HG03045 (cell line): ENCODE measurements around the gene HOMER3.
"Not testable (repeated sequence)": the region's sequence is repeated elsewhere in the genome, so short reads cannot be mapped to it uniquely, and the experiment has no call there.

Source experiments
- ATAC-seq: cut with Tn5 transposase; IDR thresholded peaks from one replicate; pipeline ENCODE4 v1.9.1; 2021; ENCODE audit warnings: mild to moderate bottlenecking, moderate library complexity; ENCODE audit not compliant: unreplicated experiment

The HOMER3 gene

DNA sequence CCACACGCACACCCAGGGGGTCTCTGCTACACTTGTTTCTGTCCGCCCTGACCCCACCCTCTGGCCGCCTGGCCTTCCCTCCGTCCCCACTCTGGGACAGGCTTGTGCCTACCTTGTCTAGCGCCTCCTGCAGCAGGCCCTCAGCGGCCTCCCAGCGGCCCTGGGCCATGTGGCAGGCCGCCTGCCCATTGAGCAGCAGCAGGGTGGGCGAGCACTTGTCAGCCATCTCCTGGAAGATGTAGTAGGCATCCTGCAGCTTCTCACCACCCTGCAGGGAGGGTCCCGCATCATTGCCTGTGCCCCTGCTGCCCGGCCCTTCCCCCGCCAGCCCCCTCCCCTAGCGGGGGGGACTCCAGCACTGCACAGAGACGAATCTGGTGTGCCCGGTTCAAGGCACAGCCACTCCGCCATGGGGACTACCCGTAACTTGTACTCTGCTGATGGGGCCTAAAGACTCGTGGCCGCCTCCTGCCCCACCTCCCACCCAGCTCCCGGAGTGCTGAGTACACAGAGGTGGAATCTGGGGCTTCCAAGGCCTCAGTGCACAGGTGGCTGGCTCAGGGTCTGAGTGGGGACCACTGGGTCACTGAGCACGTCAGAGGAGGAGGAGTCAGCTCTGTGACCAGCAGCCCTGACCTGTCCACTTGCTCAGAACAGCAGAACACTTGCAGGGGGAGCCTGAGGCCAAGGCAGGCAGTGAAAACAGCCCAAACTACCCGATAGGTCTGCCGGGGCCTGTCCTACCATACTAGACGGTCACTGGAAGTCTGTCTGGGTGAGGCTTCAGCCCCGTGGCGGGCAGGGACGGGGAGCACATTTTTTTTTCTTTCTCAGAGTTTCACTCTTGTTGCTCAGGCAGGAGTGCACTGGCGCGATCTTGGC lies 37.6 kb downstream of the HOMER3 start:
- no peak for ATAC-seq

DNA sequence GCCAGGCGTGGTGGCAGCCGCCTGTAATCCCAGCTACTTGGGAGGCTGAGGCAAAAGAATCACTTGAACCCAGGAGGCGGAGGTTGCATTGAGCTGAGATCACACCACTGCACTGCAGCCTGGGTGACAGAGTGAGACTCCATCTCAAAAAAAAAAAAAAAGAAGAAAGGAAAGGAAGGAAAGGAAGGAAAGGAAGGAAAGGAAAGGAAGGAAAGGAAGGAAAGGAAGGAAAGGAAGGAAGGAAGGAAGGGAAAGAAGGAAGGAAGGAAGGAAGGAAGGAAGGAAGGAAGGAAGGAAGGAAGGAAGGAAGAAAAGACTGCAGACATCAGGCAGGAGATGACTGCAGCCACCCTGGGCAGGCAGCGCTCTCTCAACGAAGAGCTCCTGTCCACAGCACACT lies 38.5 kb downstream of the HOMER3 start:
- ATAC-seq: not testable (repeated sequence)

DNA sequence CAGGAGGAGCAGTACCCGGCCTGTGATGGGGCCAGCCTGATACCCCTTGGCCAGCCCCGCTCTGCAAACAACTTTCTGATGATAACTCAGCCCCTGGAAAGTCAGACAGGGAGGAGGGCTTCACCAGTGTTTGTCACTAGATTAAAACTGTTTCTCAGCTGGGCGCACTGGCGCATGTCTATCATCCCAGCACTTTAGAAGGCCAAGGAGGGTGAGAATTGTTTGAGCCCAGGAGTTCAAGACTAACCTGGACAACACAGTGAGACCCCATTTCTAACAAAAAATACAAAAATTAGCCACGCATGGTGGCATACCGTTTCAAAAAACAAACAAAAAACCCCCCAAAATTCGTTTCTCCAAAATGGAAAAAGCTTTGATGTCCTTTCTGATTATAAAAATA lies 39.5 kb downstream of the HOMER3 start:
- ATAC-seq: no peak

DNA sequence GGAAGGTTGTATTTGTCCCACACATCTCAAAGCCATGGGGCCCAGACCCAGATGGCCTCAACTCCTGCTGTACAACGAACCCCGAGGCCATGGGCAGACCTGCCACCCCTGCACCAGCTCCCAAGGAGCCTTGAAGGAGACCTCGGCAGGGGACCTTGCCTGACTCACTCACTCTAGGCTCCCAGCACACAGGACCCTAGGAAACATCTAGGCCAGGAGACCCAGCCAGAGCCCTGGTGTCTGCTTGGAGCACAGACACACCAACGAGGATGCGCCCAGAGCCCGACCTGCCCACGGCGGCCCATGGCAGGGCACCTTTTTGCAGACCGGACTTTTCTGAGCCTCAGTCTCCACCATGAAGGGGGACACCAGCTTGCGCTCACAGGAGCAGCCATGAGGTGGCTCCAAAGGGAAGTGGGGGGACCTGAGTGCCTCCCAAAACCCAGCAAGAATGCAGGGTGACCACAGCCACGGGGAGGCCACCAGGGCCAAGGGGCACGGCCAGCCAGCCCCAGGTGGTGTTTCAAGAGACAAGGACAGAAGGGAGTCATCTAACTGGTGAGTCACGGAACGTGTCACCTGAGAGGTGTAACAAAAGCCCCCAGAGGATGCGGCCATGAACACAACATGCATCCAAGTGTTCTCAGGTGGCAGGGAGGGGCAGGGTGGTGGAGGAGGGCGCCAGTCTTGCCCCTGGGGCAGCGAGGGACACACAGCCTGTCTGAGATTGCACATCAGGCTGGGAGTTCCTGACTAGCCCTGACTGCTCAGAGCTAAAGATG lies 40.1 kb downstream of the HOMER3 start:
- no peak for ATAC-seq

DNA sequence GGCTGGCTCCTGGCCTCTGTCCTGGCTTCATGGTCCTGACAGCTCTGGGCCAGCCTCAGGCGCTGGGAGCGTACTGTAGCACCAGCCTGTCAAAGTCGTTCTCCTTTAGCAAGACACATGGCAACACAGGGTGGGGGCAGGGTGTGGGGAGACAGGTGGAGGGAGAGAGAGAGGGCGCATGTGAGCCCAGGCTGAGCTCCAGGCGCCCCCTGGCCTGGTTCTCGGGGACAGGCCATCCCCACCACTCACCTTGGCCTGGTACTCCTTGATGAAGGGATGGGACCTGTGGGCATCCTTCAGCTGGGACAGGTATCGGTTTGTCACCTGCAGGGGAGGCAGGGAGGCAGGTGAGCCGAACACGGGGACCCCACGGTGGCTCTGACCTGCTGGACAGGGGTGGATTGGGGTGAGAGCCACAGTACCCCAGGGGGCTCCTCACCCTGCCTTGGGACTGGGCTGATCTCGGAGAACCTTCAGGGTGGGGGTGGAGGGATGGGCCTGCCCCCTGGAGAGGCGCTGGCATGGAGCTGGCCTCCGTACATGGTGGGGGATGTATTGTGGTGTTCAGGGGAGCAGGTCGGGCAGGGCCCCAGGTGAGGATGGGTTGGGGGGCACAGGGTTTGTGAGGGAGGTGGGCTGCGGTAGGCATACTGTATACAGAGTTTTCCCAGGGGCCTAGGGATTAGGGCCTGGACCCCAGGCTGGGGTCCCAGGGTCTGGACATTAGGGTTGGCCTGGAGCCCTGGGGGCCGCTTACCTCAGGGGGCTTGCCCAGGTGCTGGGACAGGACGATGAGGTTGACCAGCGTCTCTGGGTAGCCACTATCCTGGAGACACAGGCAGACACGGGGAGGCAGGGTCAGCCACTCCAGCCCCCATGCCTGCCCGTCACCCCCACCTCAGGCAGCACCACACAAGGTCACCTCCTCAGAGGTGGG lies 41.1 kb downstream of the HOMER3 start:
- no peak for ATAC-seq

DNA sequence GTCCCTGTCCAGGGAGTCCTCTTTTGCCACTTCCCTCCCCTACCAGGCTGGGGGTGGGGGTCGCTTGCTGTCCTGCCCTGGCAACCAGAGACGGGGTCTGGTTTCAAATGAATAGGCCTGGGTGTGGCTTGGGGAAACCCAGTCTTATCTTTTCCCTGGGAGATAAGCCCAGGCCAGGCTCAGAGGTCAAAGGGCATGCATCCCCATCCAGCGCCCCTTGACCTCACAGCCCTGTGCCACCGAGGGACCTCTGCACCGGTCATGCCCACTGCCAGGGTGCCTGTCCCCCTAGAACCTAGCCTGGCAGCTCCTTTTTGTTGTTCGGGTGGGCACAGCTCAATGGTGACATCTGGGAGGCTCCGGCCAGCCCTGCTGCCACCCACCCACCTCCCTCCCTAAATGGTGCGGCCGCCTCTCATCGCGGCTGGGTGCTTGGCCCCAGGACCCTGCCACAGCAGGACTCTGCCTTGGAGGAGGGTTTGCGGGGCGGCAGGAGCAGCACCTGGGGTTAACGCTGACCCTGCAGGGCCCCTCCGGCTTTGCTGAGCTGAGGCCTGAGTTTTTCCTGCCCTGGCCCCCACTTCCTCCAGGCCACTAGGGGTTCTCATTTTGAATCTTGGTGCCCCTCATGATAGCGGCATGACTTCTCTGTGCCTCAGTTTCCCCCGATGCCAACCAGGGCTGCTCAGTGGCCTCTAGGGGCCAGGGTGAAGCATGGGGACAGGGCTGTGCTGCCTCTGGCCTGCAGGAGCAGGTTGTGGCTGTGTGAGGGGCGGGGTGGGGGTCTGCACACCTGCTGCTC lies 42.2 kb downstream of the HOMER3 start:
- ATAC-seq: no peak

DNA sequence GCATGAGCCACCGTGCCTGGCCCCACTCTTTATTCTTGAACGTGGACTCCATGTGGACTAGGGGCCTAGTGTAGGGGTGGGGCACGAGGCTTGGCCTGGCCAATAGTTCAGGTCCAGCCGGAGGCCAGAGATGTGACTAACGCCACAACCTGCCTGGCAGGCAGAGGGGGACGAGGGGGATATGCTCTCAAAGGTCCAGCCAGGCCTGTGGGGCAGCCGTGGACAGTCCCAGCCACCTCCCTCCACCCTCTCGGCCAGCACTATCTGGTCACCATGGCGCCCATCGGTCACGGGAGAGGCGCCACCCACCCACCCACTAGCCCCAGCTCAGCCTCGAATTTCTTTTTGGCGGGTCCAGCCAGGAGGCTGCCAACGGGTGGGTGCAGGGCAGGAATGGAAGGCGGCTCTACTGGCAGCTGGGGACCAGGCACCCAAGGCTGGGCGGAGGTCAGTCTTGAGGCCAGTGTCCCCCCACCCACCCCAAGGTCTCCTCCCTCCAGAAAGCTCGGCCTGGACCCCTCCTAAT lies 42.9 kb downstream of the HOMER3 start:
- no peak for ATAC-seq

DNA sequence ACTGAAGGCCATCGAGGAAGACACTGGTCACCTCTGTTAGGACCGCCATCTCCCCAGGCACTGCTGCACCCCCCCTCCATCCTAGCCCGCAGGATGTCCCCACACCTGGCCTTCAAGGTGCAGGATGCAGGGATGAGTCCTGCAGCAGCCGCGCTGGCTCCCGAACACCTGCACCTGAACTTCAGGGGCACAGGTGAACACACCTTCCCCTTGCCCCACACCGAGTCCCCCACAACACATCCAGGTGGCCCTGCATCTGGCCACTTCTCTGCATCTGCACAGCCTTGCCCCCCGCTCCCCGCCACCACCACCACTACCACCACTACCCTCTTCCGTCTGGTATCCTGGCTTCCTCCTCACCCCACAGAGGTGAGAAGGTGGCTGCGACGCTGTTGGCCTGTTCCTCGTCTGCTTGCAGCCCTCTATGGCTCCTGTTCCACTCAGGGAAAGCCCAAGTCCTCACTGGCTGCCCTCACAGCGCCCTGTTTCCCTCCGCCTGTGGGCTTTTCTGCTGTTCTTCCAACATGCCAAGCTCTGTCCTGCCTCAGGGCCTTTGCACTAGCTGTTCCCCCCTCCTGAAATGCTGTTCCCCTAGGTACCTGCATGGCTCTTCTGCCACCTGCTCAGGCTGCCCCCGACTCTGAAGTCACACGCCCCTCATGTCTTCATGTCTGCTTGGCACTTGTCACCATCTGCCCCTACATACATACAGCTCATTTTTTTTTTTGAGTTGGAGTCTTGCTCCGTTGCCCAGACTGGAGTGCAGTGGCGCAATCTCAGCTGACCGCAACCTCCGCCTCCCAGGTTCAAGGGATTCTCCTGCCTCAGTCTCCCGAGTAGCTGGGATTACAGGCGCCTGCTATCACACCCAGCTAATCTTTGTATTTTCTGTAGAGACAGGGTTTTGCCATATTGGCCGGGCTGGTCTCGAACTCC lies 43.7 kb downstream of the HOMER3 start:
- no peak for ATAC-seq

DNA sequence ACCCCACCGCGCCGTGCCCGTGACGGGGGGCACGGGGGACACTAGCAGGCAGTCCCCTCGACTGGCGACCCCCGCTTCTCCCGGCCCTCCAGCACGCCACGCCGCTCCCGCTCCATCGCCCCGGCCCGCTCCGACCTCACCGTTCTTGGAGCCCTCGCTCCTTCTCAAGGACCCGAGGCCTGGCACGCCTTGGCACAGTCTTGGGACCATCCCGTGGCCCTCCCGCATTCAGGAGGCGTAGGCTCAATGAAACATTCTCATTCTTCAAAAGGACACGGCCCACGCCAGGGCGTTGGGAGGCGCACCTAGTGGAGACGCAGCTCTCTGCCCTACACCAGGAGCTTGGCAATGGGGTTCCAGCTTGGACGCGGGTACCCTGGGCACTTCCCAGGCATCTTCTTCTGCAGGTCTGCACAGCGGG lies 44.6 kb downstream of the HOMER3 start:
- no peak for ATAC-seq

DNA sequence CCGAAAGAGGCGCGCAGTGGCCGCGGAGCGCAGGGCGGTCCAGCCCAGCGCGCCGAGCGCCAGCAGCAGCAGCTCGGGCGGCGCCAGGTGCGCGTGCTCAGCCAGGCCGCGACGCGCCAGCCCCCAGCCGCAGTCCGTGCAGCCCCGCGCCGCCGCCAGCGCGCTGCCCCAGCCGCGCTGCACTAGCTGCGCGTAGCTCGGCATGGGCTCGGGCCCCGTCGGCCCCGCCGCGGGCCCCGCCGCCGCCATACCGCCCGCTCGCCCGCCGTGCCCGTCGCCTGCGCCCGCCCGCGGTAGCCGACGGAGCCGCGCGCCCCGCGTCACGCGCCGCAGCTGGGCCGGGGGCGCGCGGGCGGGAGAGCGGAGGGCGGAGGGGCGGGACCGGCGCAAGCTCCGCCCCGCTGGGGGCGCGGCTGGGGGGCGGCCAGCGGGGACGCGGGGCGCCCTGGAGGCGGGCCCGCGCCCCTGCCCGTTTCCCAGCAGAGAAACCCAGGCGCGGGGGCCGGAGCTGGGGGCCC lies 45.1 kb downstream of the HOMER3 start, which contains the start of gene CERS1:
CERS1 (minus strand) TSS at position 335 of the 518 bp plus-strand sequence; CDS start at position 249, 86 bp downstream.
- ATAC-seq: no peak

DNA sequence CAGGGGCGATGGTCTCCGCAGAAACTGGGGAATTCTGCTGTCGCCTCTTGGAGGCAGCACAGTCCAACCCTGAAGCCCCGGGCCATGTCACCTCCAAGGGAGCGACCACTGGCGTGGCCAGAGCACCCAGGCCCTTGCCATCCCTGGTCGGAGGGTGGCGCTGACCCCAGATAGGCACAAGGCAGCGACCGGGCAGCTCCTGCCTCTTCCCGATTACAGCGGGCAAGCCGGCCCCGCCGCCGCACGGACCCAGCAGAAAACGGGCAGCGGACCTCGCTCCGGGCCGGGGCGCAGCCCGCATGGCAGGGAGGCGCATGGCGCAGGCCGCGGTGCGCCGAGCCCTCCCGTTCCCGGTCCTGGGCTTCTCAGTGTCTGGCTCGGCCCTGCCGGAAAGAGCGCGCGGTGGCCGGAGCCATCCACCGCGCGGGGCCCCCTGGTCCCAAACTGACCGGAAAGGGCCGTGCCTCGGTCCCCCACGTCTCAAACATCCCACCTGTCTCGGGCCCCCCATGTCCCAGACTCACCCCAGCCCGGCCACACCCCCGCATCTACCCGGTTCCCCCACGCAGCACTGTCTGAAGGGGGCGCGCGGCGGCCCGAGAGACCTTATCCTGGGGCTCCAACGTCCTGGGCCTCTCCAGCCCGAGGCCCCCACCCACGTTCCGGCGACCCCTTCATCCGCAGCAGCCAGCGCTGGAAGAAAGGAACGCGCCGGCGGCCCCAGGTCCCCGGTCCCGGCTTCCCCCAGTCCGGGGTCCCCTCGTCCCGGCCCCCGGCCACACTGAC lies 45.8 kb downstream of the HOMER3 start:
- ATAC-seq: no peak

DNA sequence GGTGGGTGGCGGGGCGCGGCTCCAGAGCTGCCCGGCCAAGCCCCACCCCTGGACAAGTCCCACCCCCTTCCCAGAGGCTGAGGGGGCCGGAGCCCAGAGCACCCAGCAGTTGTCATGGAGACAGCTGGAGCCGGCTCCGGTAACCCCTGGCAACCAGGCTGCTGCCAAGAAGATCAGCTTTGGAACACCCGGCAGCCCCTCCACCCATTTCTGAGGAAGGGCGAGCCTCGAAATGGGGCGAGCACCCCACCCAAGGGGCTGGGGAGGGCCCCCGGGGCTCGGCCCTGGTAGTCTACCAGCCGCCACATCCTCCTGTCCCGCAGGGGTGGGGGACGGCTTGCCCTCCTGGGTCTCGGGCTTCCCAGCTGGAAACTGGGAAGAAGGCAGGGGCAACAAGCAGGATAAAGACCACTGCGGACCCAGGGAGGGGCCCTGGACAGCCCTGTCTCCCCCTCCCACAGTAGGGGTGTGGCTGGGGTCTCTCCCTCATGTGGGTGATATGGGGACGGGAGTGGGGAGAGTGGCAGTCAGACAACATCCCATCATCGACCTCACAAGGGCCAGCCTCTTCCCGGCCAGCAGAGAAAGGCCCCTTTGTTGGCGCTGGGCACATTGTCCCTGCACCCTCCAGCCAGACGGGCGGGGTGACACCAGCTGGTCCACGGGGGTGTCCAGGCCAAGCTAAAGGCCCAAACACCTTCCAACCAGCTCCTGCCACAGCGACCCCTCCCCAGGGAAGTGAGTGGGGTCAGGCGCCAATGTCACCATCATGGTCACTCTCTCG lies 46.6 kb downstream of the HOMER3 start:
- no peak for ATAC-seq

DNA sequence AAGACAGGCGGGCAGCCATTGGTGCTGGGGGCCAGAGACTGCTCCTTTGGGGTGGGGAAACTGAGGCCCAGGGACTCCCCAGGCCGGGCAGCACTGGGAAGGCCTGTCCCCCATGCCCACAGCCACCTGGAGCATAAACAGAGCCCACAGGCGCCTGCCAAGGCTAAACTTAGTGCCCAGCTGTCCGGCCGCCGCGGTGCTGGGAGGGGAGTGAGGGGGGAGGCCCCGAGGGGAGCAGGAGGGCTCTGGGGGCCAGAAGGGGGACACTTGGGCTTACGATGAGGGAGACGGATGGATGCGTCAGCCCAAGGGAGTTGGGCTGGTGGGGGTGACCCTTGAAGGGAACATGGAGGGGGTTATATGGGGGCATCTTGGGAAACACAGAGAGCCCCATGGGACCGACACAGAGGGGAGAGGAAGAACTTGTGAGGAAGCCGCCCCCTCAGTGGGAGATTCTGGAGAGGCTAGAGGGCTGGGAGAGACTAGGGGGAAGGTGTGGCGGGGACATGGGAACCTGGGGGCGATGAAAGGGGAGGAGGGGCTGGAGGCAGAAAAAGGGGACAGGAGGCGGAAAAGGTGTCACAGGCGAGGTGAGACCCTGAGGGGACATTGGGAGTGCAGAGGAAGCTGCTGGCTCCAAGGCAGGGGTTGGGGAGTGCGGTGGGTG lies 47.3 kb downstream of the HOMER3 start:
- no peak for ATAC-seq

DNA sequence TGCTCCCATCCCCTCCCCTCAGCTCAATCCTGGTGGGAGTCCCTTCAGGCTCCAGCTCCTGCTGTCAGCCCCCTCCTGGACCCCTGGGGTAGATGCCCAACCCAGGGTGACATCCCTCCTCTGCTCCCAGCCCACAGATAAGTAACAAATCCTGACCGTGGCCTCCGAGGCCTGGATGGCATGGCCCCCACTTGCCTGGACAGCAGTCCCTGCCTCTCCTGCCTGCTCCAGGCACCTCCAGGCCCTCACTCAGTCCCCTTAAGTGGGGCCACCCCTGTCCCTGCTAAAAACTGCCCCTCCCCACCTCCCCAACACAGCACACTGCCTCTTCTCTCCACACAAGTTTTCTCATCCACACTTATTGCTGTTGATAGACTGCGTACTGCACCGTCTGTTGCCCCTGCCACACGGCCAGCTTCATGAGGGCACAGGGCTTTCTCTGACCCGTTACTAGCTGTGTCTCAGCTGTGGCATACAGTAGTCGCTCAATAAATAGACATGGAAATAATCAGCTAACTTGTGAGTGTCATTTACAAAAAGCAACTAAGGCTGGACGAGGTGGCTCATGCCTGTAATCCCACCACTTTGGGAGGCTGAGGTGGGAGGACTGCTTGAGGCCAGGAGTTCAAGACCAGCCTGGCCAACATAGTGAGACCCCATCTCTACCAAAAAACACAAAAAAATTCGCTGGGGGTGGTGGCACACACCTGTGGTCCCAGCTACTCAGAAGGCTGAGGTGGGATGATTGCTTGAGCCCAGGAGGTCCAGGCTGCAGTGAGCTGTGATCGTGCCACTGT lies 50.9 kb downstream of the HOMER3 start:
- no peak for ATAC-seq

DNA sequence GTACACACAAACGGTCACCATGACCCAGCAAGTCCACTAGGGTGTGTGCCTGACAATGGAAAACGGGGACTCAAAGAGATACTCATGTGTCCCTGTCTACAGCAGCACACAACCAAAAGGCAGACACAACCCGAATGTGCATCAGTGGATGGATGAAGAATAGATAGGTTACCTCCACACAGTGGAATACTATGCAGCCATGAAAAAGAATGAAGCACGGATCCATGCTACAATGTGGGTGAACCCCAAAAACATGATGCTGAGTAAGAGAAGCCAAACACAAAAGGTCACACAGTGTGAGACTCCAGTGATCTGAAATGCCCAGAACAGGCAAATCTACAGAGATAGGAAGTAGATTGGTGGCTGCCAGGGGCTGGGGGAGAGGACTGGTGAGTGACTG lies 54.0 kb downstream of the HOMER3 start:
- no peak for ATAC-seq
